Keratinocyte (primary cell): Measurements from ENCODE around the gene MEP1A. TPM values are rescaled to one million over a fixed set of nuclear protein-coding genes. Genes with fewer than 3 reads are reported as not detected.

Experiments used
- DNase-seq: peaks from one replicate; pipeline ENCODE4 v3.0.0-alpha.2; 2011; ENCODE audit warnings: low read depth, missing footprints, low spot score
- FAIRE-seq: peaks from 2 replicates; lab custom pipeline; 2011; peaks lifted over from hg19 to GRCh38; lab: Jason Lieb, UNC
- H2AFZ ChIP-seq: 2 replicates; pipeline ENCODE4 v1.6.0; 2012; ENCODE audit warnings: low read length, control low read depth, inconsistent platforms; ENCODE audit not compliant: control insufficient read depth
- H3K27ac ChIP-seq: 2 replicates; pipeline ENCODE4 v1.5.1; 2011; ENCODE audit warnings: low read length; ENCODE audit not compliant: control insufficient read depth, insufficient read depth
- H3K27me3 ChIP-seq: 3 replicates; pipeline ENCODE4 v1.6.0; 2011; ENCODE audit warnings: low read length; ENCODE audit not compliant: control insufficient read depth, insufficient read depth; ENCODE audit errors: extremely low read depth
- H3K36me3 ChIP-seq, 2 experiments: 2 replicates in 1 of 2; 3 replicates in 1 of 2; pipeline ENCODE4 v1.5.1; 2011; ENCODE audit warnings: low read length in 2 of 2, mild to moderate bottlenecking in 1 of 2; ENCODE audit not compliant: control insufficient read depth in 2 of 2, insufficient read depth in 2 of 2; ENCODE audit errors: extremely low read depth in 1 of 2
- H3K4me1 ChIP-seq: 3 replicates; pipeline ENCODE4 v1.5.1; 2011; ENCODE audit warnings: low read length; ENCODE audit not compliant: control insufficient read depth, insufficient read depth; ENCODE audit errors: extremely low read depth
- H3K4me2 ChIP-seq: 3 replicates; pipeline ENCODE4 v1.6.0; 2011; ENCODE audit warnings: low read depth, low read length; ENCODE audit not compliant: control insufficient read depth, insufficient read depth; ENCODE audit errors: extremely low read depth
- H3K4me3 ChIP-seq, 3 experiments: fragments of 200-600 bp in 1 of 3; sonication (generic) in 1 of 3; 2 replicates in 2 of 3; 3 replicates in 1 of 3; pipeline ENCODE4 v1.5.1; 2011 to 2016; ENCODE audit warnings: low read length in 3 of 3, mild to moderate bottlenecking in 3 of 3, control low read depth in 2 of 3, inconsistent platforms in 1 of 3, low read depth in 1 of 3, mixed read lengths in 1 of 3, mixed run types in 1 of 3, moderate library complexity in 1 of 3; ENCODE audit not compliant: control insufficient read depth in 2 of 3, insufficient read depth in 2 of 3; ENCODE audit errors: extremely low read depth in 1 of 3
- H3K79me2 ChIP-seq: 2 replicates; pipeline ENCODE4 v1.6.0; 2012; ENCODE audit warnings: low read length; ENCODE audit not compliant: control insufficient read depth, insufficient read depth
- H3K9ac ChIP-seq: 3 replicates; pipeline ENCODE4 v1.6.0; 2011; ENCODE audit warnings: low read length; ENCODE audit not compliant: control insufficient read depth, insufficient read depth; ENCODE audit errors: extremely low read depth
- H3K9me1 ChIP-seq: 3 replicates; pipeline ENCODE4 v1.6.0; 2011; ENCODE audit warnings: low read length; ENCODE audit not compliant: control insufficient read depth, insufficient read depth; ENCODE audit errors: extremely low read depth
- H3K9me3 ChIP-seq: 2 replicates; pipeline ENCODE4 v1.5.1; 2012; ENCODE audit warnings: low read depth, low read length; ENCODE audit not compliant: control insufficient read depth
- H4K20me1 ChIP-seq: 3 replicates; pipeline ENCODE4 v1.6.0; 2011; ENCODE audit warnings: low read length; ENCODE audit not compliant: control insufficient read depth, insufficient read depth; ENCODE audit errors: extremely low read depth
- EZH2 ChIP-seq: IDR thresholded peaks from one replicate; pipeline ENCODE4 v1.6.1; 2012; ENCODE audit warnings: inconsistent platforms, mild to moderate bottlenecking, low read length, moderate library complexity
- dilution Hi-C: fragments of 300-500 bp; cut with MboI; formaldehyde crosslinking; loops from one replicate; pipeline ENCODE4 v1.7.0; 2020; ENCODE audit warnings: low sequenced_read_pairs; ENCODE audit not compliant: extremely low pct_ligation_motif_present
- polyA plus RNA-seq, 5 experiments: library from polyadenylated mRNA; depleted of rRNA in 3 of 5; stranded (reverse) in 3 of 5; stranded (forward) in 1 of 5; unstranded in 1 of 5; fragments of >200 nt; gene quantifications; 1 replicate in 1 of 5; 2 replicates in 3 of 5; 3 replicates in 1 of 5; pipeline versions ENCODE4 v1.2.1 to v1.2.3, GENCODE V29; 2011 to 2012; ENCODE audit warnings: missing spikeins in 2 of 5, low read depth in 1 of 5, low replicate concordance in 1 of 5
- TF ChIP-seq, protein P1 (sequence below), 3 experiments: IDR thresholded peaks in 1 of 3; conservative IDR thresholded peaks in 1 of 3; optimal IDR thresholded peaks in 1 of 3; 2 replicates in 2 of 3; 3 replicates in 1 of 3; pipeline versions ENCODE3 to v1.5.1; 2011; ENCODE audit warnings: low read length in 3 of 3, mild to moderate bottlenecking in 3 of 3, moderate library complexity in 2 of 3, control low read depth in 1 of 3, inconsistent platforms in 1 of 3; ENCODE audit not compliant: insufficient read depth in 2 of 3; ENCODE audit errors: extremely low read depth in 1 of 3

The MEP1A gene
- polyA plus RNA-seq, 1 donor (not counting 4 experiments of a cell fraction or from before 2014, with no cell fraction given), result 0.07 TPM

DNA sequence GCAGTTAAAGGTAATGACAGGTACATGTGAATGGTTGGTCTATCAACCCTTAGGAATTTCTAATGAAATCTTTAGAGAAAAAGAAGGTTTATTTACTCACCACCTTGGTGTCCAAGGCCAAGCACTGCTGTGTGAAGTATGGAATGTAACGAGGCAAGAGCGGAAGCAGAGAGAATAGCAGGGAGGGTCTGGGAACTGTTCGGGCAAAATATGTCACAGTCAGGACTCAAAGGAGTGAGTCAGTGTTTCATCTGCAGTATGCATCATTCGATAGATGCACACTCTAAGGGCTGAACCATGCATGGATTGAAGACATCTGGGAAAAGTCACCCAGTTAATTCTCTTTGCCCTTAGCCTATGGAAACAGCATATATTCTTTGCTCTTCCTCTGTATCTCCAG is 95.4 kb downstream of the MEP1A start:
- H3K4me1 ChIP-seq, result no peaks in the 10 kb centered on the region
- no peak overlapping the region for H3K4me2 ChIP-seq
- TF ChIP-seq, protein P1, sequence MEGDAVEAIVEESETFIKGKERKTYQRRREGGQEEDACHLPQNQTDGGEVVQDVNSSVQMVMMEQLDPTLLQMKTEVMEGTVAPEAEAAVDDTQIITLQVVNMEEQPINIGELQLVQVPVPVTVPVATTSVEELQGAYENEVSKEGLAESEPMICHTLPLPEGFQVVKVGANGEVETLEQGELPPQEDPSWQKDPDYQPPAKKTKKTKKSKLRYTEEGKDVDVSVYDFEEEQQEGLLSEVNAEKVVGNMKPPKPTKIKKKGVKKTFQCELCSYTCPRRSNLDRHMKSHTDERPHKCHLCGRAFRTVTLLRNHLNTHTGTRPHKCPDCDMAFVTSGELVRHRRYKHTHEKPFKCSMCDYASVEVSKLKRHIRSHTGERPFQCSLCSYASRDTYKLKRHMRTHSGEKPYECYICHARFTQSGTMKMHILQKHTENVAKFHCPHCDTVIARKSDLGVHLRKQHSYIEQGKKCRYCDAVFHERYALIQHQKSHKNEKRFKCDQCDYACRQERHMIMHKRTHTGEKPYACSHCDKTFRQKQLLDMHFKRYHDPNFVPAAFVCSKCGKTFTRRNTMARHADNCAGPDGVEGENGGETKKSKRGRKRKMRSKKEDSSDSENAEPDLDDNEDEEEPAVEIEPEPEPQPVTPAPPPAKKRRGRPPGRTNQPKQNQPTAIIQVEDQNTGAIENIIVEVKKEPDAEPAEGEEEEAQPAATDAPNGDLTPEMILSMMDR (optimal IDR thresholded peaks at IDR 0.05 in 1 of 3, IDR thresholded peaks at IDR 0.05 in 1 of 3, conservative IDR thresholded peaks at IDR 0.05 in 1 of 3; ENCODE audit: extremely low read depth in 1 of 3, insufficient read depth in 2 of 3, low read length in 3 of 3), result no peak
- TF ChIP-seq EZH2, result no peak
- no peak overlapping the region for H3K4me3 ChIP-seq
- no peak overlapping the region for H3K27ac ChIP-seq
- no peaks in the 10 kb centered on the region for H3K27me3 ChIP-seq
- DNase-seq (no peak), FAIRE-seq (no peak)
- H3K9me1 ChIP-seq, result no peaks in the 10 kb centered on the region
- no peaks in the 10 kb centered on the region for H3K9me3 ChIP-seq
- H2AFZ ChIP-seq, result no peak overlapping the region
- no peaks in the 10 kb centered on the region for H4K20me1 ChIP-seq
- H3K79me2 ChIP-seq, result no peaks in the 10 kb centered on the region
- no peaks in the 10 kb centered on the region for H3K36me3 ChIP-seq
- dilution Hi-C loops, result no loop called here
- H3K9ac ChIP-seq, result no peak overlapping the region

Other genes with a start within 250 kb of the MEP1A start
- 0.77 to 1.6 TPM (median 1.5 TPM) in 3 replicates for gene CYP39A1, start 140.6 kb upstream of the MEP1A start, polyA plus RNA-seq
- gene SLC25A27, start 140.4 kb upstream of the MEP1A start, polyA plus RNA-seq, result 2.7 to 11.5 TPM (median 10.4 TPM) in 3 replicates
- 0.01 to 0.25 TPM (median 0.23 TPM) in 3 replicates for gene TDRD6, start 105.5 kb upstream of the MEP1A start, polyA plus RNA-seq
- gene PLA2G7, start 58.0 kb upstream of the MEP1A start, polyA plus RNA-seq, result 2.3 to 5.7 TPM (median 4.8 TPM) in 3 replicates
- gene ANKRD66, start 46.5 kb upstream of the MEP1A start, polyA plus RNA-seq, result not detected in 3 replicates
- 0.01 TPM in 1 of 3 replicates, not detected in the others for gene ADGRF5, start 128.5 kb downstream of the MEP1A start, polyA plus RNA-seq
- 27.7 to 43.9 TPM (median 35.3 TPM) in 3 replicates for gene ADGRF1, start 248.9 kb downstream of the MEP1A start, polyA plus RNA-seq